T-helper 1 cell treated with Interleukin-12 subunit alpha and Interleukin-12 subunit beta and Interleukin-4 antibody, amounts not matched to agents 30 μg/mL and 1 μg/mL, for 36 hours (primary cell): ENCODE results near the gene PBLD.
A peak's percentile ranks its signal among the peaks of the same experiment; 100 is the strongest.
"Not testable (repeated sequence)": the region's sequence is repeated elsewhere in the genome, so short reads cannot be mapped to it uniquely, and the experiment has no call there.

Source experiments
- H3K27ac Mint-ChIP-seq: one replicate; pipeline ENCODE4 v1.8.0; 2021; ENCODE audit warnings: mild to moderate bottlenecking, mixed read lengths
- H3K27me3 Mint-ChIP-seq: one replicate; pipeline ENCODE4 v1.8.0; 2021; ENCODE audit warnings: low read depth, mixed read lengths
- H3K36me3 Mint-ChIP-seq: one replicate; pipeline ENCODE4 v1.8.0; 2021; ENCODE audit warnings: low read depth, mixed read lengths
- H3K4me1 Mint-ChIP-seq: one replicate; pipeline ENCODE4 v1.8.0; 2021; ENCODE audit warnings: low read depth, mixed read lengths
- H3K4me3 Mint-ChIP-seq: one replicate; pipeline ENCODE4 v1.8.0; 2021; ENCODE audit warnings: mild to moderate bottlenecking, moderate library complexity, mixed read lengths
- H3K9me3 Mint-ChIP-seq: one replicate; pipeline ENCODE4 v1.8.0; 2021; ENCODE audit warnings: mixed read lengths

PBLD gene

GRCh38 chr10:68336754-68337351, 4.1 kb upstream of the PBLD start:
- Mint-ChIP-seq H3K27me3 (no peaks in the 10 kb centered on the region), H3K4me1 (peaks cover 50% of the 10 kb centered on the region), H3K36me3 (peaks cover 63% of the 10 kb centered on the region), H3K4me3 (peak overlapping the region; percentile 38), H3K27ac (peak overlapping the region; percentile 66), H3K9me3 (no peaks in the 10 kb centered on the region)

- Mint-ChIP-seq H3K27me3 (no peaks in the 10 kb centered on the region), H3K4me1 (peaks cover 56% of the 10 kb centered on the region), H3K36me3 (peaks cover 48% of the 10 kb centered on the region), H3K27ac (peak overlapping the region; percentile 56), H3K9me3 (no peaks in the 10 kb centered on the region), H3K4me3 (peak overlapping the region; percentile 96)
These were observed 2.1 kb upstream of the PBLD start for GRCh38 chr10:68334672-68335467.

GRCh38 chr10:68333440-68334431, 1.0 kb upstream of the PBLD start:
- peaks cover 41% of the 10 kb centered on the region for H3K36me3 Mint-ChIP-seq
- H3K4me1 Mint-ChIP-seq = peaks cover 59% of the 10 kb centered on the region
- H3K27ac Mint-ChIP-seq = peak overlapping the region; percentile 100
- no peaks in the 10 kb centered on the region for H3K27me3 Mint-ChIP-seq
- no peaks in the 10 kb centered on the region for H3K9me3 Mint-ChIP-seq
- peak overlapping the region; percentile 96 for H3K4me3 Mint-ChIP-seq

GRCh38 chr10:68333058-68333395, 299 bp upstream of the PBLD start:
- Mint-ChIP-seq H3K27me3 (no peaks in the 10 kb centered on the region), H3K27ac (peak overlapping the region; percentile 100), H3K9me3 (no peaks in the 10 kb centered on the region), H3K4me1 (peaks cover 62% of the 10 kb centered on the region), H3K4me3 (peak overlapping the region; percentile 96), H3K36me3 (peaks cover 42% of the 10 kb centered on the region)

GRCh38 chr10:68331455-68332258, 1.1 kb downstream of the PBLD start, which contains the start of gene HNRNPH3:
Gene HNRNPH3, plus strand, starts transcription at chr10:68332064. Its CDS starts 5,158 bp downstream, at chr10:68337222.
- no peaks in the 10 kb centered on the region for H3K9me3 Mint-ChIP-seq
- peaks cover 32% of the 10 kb centered on the region for H3K36me3 Mint-ChIP-seq
- H3K27ac Mint-ChIP-seq = peak within 1 kb of the TSS; percentile 100
- peaks cover 51% of the 10 kb centered on the region for H3K4me1 Mint-ChIP-seq
- H3K4me3 Mint-ChIP-seq = peak within 1 kb of the TSS; percentile 96
- H3K27me3 Mint-ChIP-seq = no peaks in the 10 kb centered on the region

- H3K27me3 Mint-ChIP-seq = no peaks in the 10 kb centered on the region
- no peaks in the 10 kb centered on the region for H3K9me3 Mint-ChIP-seq
- peaks cover 46% of the 10 kb centered on the region for H3K4me1 Mint-ChIP-seq
- H3K4me3 Mint-ChIP-seq = peak overlapping the region; percentile 96
- H3K27ac Mint-ChIP-seq = peak overlapping the region; percentile 100
- peaks cover 28% of the 10 kb centered on the region for H3K36me3 Mint-ChIP-seq
These were observed 1.8 kb downstream of the PBLD start for GRCh38 chr10:68330852-68331454.

- no peak overlapping the region for H3K4me3 Mint-ChIP-seq
- H3K4me1 Mint-ChIP-seq = peaks cover 35% of the 10 kb centered on the region
- H3K9me3 Mint-ChIP-seq = no peaks in the 10 kb centered on the region
- peaks cover 21% of the 10 kb centered on the region for H3K36me3 Mint-ChIP-seq
- H3K27ac Mint-ChIP-seq = no peak overlapping the region
- H3K27me3 Mint-ChIP-seq = no peaks in the 10 kb centered on the region
These were observed 3.2 kb downstream of the PBLD start for GRCh38 chr10:68329506-68329861.

GRCh38 chr10:68327889-68328786, 4.6 kb downstream of the PBLD start:
- Mint-ChIP-seq H3K27me3 (no peaks in the 10 kb centered on the region), H3K4me1 (peaks cover 25% of the 10 kb centered on the region), H3K4me3 (peak overlapping the region; percentile 69), H3K27ac (peak overlapping the region; percentile 67), H3K9me3 (no peaks in the 10 kb centered on the region), H3K36me3 (peaks cover 11% of the 10 kb centered on the region)

GRCh38 chr10:68324396-68324795, 8.3 kb downstream of the PBLD start:
- not testable (repeated sequence) for H3K27me3 Mint-ChIP-seq, H3K4me1 Mint-ChIP-seq, H3K9me3 Mint-ChIP-seq, H3K4me3 Mint-ChIP-seq, H3K27ac Mint-ChIP-seq, H3K36me3 Mint-ChIP-seq

GRCh38 chr10:68318331-68319059, 14.2 kb downstream of the PBLD start:
- peaks cover 19% of the 10 kb centered on the region for H3K9me3 Mint-ChIP-seq
- peaks cover 16% of the 10 kb centered on the region for H3K36me3 Mint-ChIP-seq
- H3K4me3 Mint-ChIP-seq = no peak overlapping the region
- H3K27ac Mint-ChIP-seq = no peak overlapping the region
- no peaks in the 10 kb centered on the region for H3K27me3 Mint-ChIP-seq
- peaks cover 12% of the 10 kb centered on the region for H3K4me1 Mint-ChIP-seq

GRCh38 chr10:68315582-68315981, 17.1 kb downstream of the PBLD start:
- Mint-ChIP-seq H3K36me3 (peaks cover 12% of the 10 kb centered on the region), H3K27ac (no peak overlapping the region), H3K27me3 (no peaks in the 10 kb centered on the region), H3K4me3 (no peak overlapping the region), H3K4me1 (peaks cover 12% of the 10 kb centered on the region), H3K9me3 (peaks cover 19% of the 10 kb centered on the region)

- Mint-ChIP-seq H3K4me1 (peaks cover 12% of the 10 kb centered on the region), H3K36me3 (peaks cover 12% of the 10 kb centered on the region), H3K9me3 (peaks cover 19% of the 10 kb centered on the region)
- H3K27me3 Mint-ChIP-seq, H3K4me3 Mint-ChIP-seq, H3K27ac Mint-ChIP-seq: not testable (repeated sequence)
These were observed 17.8 kb downstream of the PBLD start for GRCh38 chr10:68314930-68315329.
